Measurements from ENCODE around the gene DPY30. TPM values are rescaled to one million over a fixed set of nuclear protein-coding genes. Genes with fewer than 3 reads are reported as not detected.

The DPY30 gene
- polyA plus RNA-seq, 1 of the 3 experiments (the other 2 are of a cell fraction), result 155 TPM

DNA sequence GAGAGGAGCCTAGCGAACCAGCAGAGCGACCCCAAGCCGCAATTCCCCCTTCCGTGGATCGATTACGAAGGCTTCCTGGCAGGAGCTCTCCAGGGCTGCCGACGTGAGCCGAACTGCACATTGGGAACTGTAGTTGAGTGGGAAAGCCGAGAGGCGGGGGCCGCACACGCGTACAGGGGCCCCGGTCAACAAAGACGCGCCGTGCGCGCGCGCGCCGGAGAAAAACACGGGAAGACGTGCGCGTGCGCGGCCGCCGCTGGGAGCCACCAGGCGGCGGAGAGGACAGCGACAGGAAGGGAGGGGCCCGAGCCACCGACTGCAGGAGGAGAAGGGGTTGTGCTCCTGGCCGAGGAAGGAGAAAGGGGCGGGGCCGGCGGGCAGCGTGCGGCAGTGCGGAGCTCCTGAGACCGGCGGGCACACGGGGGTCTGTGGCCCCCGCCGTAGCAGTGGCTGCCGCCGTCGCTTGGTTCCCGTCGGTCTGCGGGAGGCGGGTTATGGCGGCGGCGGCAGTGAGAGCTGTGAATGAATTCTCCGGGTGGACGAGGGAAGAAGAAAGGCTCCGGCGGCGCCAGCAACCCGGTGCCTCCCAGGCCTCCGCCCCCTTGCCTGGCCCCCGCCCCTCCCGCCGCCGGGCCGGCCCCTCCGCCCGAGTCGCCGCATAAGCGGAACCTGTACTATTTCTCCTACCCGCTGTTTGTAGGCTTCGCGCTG lies 23.9 kb upstream of the DPY30 start, which contains the start of gene SPAST:
Gene SPAST, plus strand, starts transcription at position 247 of the 711 bp plus-strand sequence. Its CDS starts 276 bp downstream, at position 523.
- peaks cover 0 to 3% of the 10 kb centered on the region in 2 experiments for H3K36me3 ChIP-seq (replicated peaks in 1 of 2; ENCODE audit: control insufficient read depth in 1 of 2, insufficient read depth in 2 of 2, low read length in 1 of 2)
- peak within 1 kb of the TSS; percentile 85 to 88 for H3K27ac ChIP-seq (ENCODE audit: low read depth in 2 of 2, low read length in 1 of 2)
- H4K20me1 ChIP-seq (ENCODE audit: insufficient read depth), result no peaks in the 10 kb centered on the region
- H3K79me2 ChIP-seq (ENCODE audit: insufficient read depth), result peaks cover 35% of the 10 kb centered on the region
- peak within 1 kb of the TSS; percentile 98 for H2AFZ ChIP-seq (ENCODE audit: low read depth)
- DNase-seq, result peak; percentile 99
- H3K9ac ChIP-seq, result peak within 1 kb of the TSS; percentile 74
- peak within 1 kb of the TSS; percentile 65 to 79 for H3K4me3 ChIP-seq (ENCODE audit: low read depth in 2 of 2, low read length in 1 of 2)
- H3F3A ChIP-seq (replicated peaks; ENCODE audit: insufficient read depth), result peaks cover 7% of the 10 kb centered on the region
- 1% methylated on average over 47 of the region's 79 CpGs for WGBS (ENCODE audit: low lambda C conversion rate)
- no peaks in the 10 kb centered on the region for H3K9me3 ChIP-seq
- H3K9me2 ChIP-seq, result no peaks in the 10 kb centered on the region
- H3K4me1 ChIP-seq (ENCODE audit: control insufficient read depth in 1 of 2, insufficient read depth in 2 of 2, low read depth in 1 of 2, low read length in 1 of 2), result peaks cover 9 to 10% of the 10 kb centered on the region in 2 experiments; a peak in 3 of 4 replicates
- no peaks in the 10 kb centered on the region for H3K27me3 ChIP-seq (ENCODE audit: insufficient read depth)
- peak within 1 kb of the TSS; percentile 78 for H3K4me2 ChIP-seq
- ChIA-PET POLR2A (interaction anchor here (0.6 to 3.0 kb wide), 11 partner anchors 9 to 1200 kb away, joined by 3 to 58 read pairs (median 4); partner anchors contain the start of genes DPY30, MEMO1 and SLC30A6), CTCF (interaction anchor here (1.0 to 3.5 kb wide), 9 partner anchors 8 to 102 kb away, joined by 3 to 13 read pairs (median 4); partner anchors contain the start of genes DPY30 and SLC30A6)
- TF ChIP-seq CHD2 (IDR thresholded peaks at IDR 0.05; ENCODE audit: low read length, partially characterized antibody) (peak; percentile 81), RAD21 (IDR thresholded peaks at IDR 0.05; ENCODE audit: low read length) (no peak; the same call in 1 of the 2 replicates), MXI1 (IDR thresholded peaks at IDR 0.05; ENCODE audit: low read depth, low read length) (peak; percentile 88), RFX5 (IDR thresholded peaks at IDR 0.05; ENCODE audit: low read length) (peak; percentile 67; the same call in 1 of the 2 replicates), NFIC (IDR thresholded peaks at IDR 0.05; ENCODE audit: borderline replicate concordance) (peak; percentile 49; the same call in 1 of the 2 replicates), SIN3A (IDR thresholded peaks at IDR 0.05; ENCODE audit: borderline replicate concordance, low read depth, low read length) (peak; percentile 74; the same call in 1 of the 2 replicates), EP300 (IDR thresholded peaks at IDR 0.05; ENCODE audit: borderline replicate concordance in 1 of 2, low read depth in 1 of 2, low read length in 1 of 2) (0 out of 4 replicates have a peak, but pooled peaks of 1 of the 2 experiments have one; percentile 5), TAF1 (IDR thresholded peaks at IDR 0.05; ENCODE audit: borderline replicate concordance, low read depth, low read length) (peak; percentile 70), POLR2AphosphoS5 (IDR thresholded peaks at IDR 0.05; ENCODE audit: low read depth, low read length) (peak; percentile 96), NRF1 (IDR thresholded peaks at IDR 0.05; ENCODE audit: low read depth, low read length) (peak; percentile 95), ELF1 (IDR thresholded peaks at IDR 0.05) (peak; percentile 79), FOXM1 (IDR thresholded peaks at IDR 0.05; ENCODE audit: low read depth) (no peak), GABPA (IDR thresholded peaks at IDR 0.05; ENCODE audit: low read depth) (peak; percentile 62), RXRA (IDR thresholded peaks at IDR 0.05; ENCODE audit: borderline replicate concordance, low read depth) (no peak), RCOR1 (IDR thresholded peaks at IDR 0.05; ENCODE audit: low read length) (0 out of 2 replicates have a peak, but pooled peaks have one; percentile 4)
- TF ChIP-seq, protein P1, sequence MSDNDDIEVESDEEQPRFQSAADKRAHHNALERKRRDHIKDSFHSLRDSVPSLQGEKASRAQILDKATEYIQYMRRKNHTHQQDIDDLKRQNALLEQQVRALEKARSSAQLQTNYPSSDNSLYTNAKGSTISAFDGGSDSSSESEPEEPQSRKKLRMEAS (IDR thresholded peaks at IDR 0.05; ENCODE audit: low read depth), result peak; percentile 83
- TF ChIP-seq, protein P2, sequence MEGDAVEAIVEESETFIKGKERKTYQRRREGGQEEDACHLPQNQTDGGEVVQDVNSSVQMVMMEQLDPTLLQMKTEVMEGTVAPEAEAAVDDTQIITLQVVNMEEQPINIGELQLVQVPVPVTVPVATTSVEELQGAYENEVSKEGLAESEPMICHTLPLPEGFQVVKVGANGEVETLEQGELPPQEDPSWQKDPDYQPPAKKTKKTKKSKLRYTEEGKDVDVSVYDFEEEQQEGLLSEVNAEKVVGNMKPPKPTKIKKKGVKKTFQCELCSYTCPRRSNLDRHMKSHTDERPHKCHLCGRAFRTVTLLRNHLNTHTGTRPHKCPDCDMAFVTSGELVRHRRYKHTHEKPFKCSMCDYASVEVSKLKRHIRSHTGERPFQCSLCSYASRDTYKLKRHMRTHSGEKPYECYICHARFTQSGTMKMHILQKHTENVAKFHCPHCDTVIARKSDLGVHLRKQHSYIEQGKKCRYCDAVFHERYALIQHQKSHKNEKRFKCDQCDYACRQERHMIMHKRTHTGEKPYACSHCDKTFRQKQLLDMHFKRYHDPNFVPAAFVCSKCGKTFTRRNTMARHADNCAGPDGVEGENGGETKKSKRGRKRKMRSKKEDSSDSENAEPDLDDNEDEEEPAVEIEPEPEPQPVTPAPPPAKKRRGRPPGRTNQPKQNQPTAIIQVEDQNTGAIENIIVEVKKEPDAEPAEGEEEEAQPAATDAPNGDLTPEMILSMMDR (IDR thresholded peaks at IDR 0.05), result peak; percentile 45
- TF ChIP-seq, protein P3, sequence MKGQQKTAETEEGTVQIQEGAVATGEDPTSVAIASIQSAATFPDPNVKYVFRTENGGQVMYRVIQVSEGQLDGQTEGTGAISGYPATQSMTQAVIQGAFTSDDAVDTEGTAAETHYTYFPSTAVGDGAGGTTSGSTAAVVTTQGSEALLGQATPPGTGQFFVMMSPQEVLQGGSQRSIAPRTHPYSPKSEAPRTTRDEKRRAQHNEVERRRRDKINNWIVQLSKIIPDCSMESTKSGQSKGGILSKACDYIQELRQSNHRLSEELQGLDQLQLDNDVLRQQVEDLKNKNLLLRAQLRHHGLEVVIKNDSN (IDR thresholded peaks at IDR 0.05; ENCODE audit: borderline replicate concordance, low read depth), result no peak
- TF ChIP-seq, protein P4, sequence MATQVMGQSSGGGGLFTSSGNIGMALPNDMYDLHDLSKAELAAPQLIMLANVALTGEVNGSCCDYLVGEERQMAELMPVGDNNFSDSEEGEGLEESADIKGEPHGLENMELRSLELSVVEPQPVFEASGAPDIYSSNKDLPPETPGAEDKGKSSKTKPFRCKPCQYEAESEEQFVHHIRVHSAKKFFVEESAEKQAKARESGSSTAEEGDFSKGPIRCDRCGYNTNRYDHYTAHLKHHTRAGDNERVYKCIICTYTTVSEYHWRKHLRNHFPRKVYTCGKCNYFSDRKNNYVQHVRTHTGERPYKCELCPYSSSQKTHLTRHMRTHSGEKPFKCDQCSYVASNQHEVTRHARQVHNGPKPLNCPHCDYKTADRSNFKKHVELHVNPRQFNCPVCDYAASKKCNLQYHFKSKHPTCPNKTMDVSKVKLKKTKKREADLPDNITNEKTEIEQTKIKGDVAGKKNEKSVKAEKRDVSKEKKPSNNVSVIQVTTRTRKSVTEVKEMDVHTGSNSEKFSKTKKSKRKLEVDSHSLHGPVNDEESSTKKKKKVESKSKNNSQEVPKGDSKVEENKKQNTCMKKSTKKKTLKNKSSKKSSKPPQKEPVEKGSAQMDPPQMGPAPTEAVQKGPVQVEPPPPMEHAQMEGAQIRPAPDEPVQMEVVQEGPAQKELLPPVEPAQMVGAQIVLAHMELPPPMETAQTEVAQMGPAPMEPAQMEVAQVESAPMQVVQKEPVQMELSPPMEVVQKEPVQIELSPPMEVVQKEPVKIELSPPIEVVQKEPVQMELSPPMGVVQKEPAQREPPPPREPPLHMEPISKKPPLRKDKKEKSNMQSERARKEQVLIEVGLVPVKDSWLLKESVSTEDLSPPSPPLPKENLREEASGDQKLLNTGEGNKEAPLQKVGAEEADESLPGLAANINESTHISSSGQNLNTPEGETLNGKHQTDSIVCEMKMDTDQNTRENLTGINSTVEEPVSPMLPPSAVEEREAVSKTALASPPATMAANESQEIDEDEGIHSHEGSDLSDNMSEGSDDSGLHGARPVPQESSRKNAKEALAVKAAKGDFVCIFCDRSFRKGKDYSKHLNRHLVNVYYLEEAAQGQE (IDR thresholded peaks at IDR 0.05; ENCODE audit: low read depth, low read length), result peak; percentile 70
